ENCODE results near the gene ELMO1. TPM values are rescaled to one million over a fixed set of nuclear protein-coding genes. Genes with fewer than 3 reads are reported as not detected.

Gene ELMO1
- total RNA-seq, 2 donors from 2014 or later = 10.9 to 56.0 TPM

DNA sequence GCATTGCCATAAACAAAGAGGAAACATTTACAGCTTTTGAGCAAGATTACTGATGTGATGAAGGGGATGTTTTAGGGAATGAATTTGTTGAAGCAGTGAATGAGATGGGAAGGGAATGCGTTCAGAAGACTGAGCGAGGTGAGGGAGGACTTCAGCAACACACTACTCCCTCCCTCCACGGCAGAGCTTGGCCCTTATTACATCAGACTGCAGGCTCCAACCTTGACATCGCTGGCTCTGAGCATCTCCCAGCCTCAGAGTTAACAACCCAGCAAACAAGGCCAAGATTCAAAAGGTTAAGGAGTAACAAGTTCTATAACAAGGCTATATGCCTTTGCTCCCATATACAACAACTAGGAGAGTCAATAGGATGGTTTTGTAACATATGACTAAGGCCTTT, 164.4 kb downstream of the ELMO1 start:
- Histone ChIP-seq H3K4me3 (no peak overlapping the region), H3K36me3 (replicated peaks in 1 of 2; ENCODE audit: insufficient read depth in 1 of 2, low read depth in 2 of 2) (no peaks in the 10 kb centered on the region), H3K27ac (no peak overlapping the region), H3K4me1 (no peaks in the 10 kb centered on the region), H3K27me3 (no peaks in the 10 kb centered on the region), H3K9me3 (no peaks in the 10 kb centered on the region)
- ATAC-seq (no peak), DNase-seq (no peak)
- WGBS, 2 donors = 74 to 78% methylated on average over 4 of the region's 4 CpGs
- intact Hi-C loops (cut with DNase I) = no loop called here
- no peak for TF ChIP-seq POLR2A (IDR thresholded peaks at IDR 0.05)
- TF ChIP-seq, protein P1, sequence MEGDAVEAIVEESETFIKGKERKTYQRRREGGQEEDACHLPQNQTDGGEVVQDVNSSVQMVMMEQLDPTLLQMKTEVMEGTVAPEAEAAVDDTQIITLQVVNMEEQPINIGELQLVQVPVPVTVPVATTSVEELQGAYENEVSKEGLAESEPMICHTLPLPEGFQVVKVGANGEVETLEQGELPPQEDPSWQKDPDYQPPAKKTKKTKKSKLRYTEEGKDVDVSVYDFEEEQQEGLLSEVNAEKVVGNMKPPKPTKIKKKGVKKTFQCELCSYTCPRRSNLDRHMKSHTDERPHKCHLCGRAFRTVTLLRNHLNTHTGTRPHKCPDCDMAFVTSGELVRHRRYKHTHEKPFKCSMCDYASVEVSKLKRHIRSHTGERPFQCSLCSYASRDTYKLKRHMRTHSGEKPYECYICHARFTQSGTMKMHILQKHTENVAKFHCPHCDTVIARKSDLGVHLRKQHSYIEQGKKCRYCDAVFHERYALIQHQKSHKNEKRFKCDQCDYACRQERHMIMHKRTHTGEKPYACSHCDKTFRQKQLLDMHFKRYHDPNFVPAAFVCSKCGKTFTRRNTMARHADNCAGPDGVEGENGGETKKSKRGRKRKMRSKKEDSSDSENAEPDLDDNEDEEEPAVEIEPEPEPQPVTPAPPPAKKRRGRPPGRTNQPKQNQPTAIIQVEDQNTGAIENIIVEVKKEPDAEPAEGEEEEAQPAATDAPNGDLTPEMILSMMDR (IDR thresholded peaks at IDR 0.05) = no peak

GRCh38 chr7:37283716-37284115, 164.9 kb downstream of the ELMO1 start:
- no peak overlapping the region for H3K4me3 ChIP-seq
- intact Hi-C loops (cut with DNase I) = no loop called here
- ATAC-seq (no peak), DNase-seq (no peak)
- WGBS, 2 donors = 73 to 91% methylated on average over 4 of the region's 4 CpGs
- H3K4me1 ChIP-seq = no peaks in the 10 kb centered on the region
- TF ChIP-seq, protein P1 (IDR thresholded peaks at IDR 0.05) = no peak
- no peak for TF ChIP-seq POLR2A (IDR thresholded peaks at IDR 0.05)
- no peaks in the 10 kb centered on the region for H3K36me3 ChIP-seq (replicated peaks in 1 of 2; ENCODE audit: insufficient read depth in 1 of 2, low read depth in 2 of 2)
- no peaks in the 10 kb centered on the region for H3K27me3 ChIP-seq
- no peaks in the 10 kb centered on the region for H3K9me3 ChIP-seq
- H3K27ac ChIP-seq = no peak overlapping the region

DNA sequence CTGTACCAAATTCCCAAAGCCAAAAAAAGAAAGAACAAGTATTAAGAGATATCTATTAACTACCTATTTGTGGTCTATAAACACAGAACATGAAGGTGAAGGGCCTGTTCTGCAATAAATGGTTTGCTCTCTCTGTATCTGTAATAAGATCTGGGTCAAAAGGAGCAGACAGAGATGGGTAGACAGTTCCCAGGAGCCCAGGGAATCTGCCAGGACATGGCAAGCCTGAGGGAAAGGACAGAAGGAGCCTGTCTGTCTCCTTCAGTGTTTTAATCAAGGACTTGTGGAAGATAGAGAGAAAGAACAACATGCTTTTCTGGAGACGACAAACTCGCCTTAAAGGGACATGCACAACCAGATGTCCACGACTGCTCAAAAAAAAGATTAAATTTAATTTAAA, 165.7 kb downstream of the ELMO1 start:
- H3K9me3 ChIP-seq = no peaks in the 10 kb centered on the region
- TF ChIP-seq, protein P1 (IDR thresholded peaks at IDR 0.05) = no peak
- TF ChIP-seq POLR2A (IDR thresholded peaks at IDR 0.05) = no peak
- intact Hi-C loops (cut with DNase I) = no loop called here
- ATAC-seq = no peak
- H3K27me3 ChIP-seq = no peaks in the 10 kb centered on the region
- H3K4me1 ChIP-seq = no peaks in the 10 kb centered on the region
- no peak overlapping the region for H3K27ac ChIP-seq
- no peaks in the 10 kb centered on the region for H3K36me3 ChIP-seq (replicated peaks in 1 of 2; ENCODE audit: insufficient read depth in 1 of 2, low read depth in 2 of 2)
- 74 to 87% methylated on average over 3 of the region's 3 CpGs for WGBS, 2 donors
- no peak overlapping the region for H3K4me3 ChIP-seq
- no peak for DNase-seq

DNA sequence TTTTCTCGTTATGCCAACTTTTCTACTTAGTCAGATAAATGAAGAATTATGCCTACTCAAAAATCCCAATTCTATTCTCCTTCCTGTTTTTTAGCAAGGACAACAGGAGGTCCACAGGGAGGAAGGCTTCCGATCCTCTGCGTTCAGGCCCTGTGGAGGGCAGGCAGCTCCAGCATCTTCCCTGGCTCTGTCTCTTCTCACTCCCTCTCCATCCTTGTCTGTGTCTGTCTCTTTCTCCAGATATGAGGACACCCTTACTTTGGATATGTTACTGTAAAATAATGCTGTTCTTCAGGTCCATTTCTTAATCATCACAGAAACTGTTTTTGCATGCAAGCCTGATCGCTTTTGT, 166.6 kb downstream of the ELMO1 start:
- Histone ChIP-seq H3K9me3 (no peaks in the 10 kb centered on the region), H3K27ac (no peak overlapping the region), H3K4me1 (no peaks in the 10 kb centered on the region), H3K27me3 (no peaks in the 10 kb centered on the region), H3K4me3 (no peak overlapping the region), H3K36me3 (replicated peaks in 1 of 2; ENCODE audit: insufficient read depth in 1 of 2, low read depth in 2 of 2) (no peaks in the 10 kb centered on the region)
- ATAC-seq (no peak), DNase-seq (no peak)
- intact Hi-C loops (cut with DNase I) = no loop called here
- 72 to 77% methylated on average over 4 of the region's 4 CpGs for WGBS, 2 donors
- TF ChIP-seq, protein P1 (IDR thresholded peaks at IDR 0.05) = no peak
- TF ChIP-seq POLR2A (IDR thresholded peaks at IDR 0.05) = no peak

DNA sequence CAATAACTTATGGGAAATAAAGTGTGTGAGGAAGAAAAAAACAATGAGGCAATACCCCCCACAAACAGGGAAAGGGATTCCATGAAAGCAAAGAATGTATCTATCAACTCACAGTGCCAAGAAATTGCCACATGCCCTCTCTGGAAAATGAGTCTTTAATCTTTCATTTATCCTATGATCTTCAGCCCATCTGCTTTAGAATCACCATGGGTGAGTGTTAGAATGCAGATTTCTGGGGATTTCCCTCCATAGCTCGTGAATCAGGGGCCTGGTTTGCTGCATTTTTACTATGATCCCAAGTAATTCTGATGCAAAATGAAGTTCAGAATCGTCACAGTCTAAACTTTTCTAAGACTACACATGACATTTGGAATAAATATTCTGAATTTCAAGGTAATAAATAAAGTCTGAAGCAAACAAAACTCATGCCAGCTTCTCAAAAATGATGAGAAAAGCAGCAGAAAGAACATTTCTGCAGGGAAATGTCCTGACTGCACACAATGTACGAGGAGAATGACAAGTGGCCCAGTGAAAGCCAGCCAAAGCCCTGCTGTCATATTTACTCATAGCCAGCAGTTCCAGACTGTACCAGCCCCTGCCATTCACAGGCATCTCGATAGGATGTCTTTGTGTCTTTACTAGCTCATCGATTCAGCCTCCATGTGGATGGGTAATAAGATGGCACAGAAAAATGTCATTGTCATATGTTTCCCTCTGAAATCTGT, 167.1 kb downstream of the ELMO1 start:
- Histone ChIP-seq H3K27ac (no peak overlapping the region), H3K4me3 (no peak overlapping the region), H3K9me3 (no peaks in the 10 kb centered on the region), H3K27me3 (no peaks in the 10 kb centered on the region), H3K4me1 (no peaks in the 10 kb centered on the region), H3K36me3 (replicated peaks in 1 of 2; ENCODE audit: insufficient read depth in 1 of 2, low read depth in 2 of 2) (no peaks in the 10 kb centered on the region)
- DNase-seq (no peak), ATAC-seq (no peak)
- TF ChIP-seq POLR2A (IDR thresholded peaks at IDR 0.05) = no peak
- TF ChIP-seq, protein P1 (IDR thresholded peaks at IDR 0.05) = no peak
- intact Hi-C loops (cut with DNase I) = no loop called here
- 51 to 64% methylated on average over 5 of the region's 5 CpGs for WGBS, 2 donors

All from body of pancreas (tissue), 4 donors.